EH (cell line): Measurements from ENCODE around the gene CPXM1.
"Not testable (repeated sequence)": the region's sequence is repeated elsewhere in the genome, so short reads cannot be mapped to it uniquely, and the experiment has no call there.

ENCODE experiments used
- DNase-seq: peaks from one replicate; pipeline ENCODE4 v3.0.0-alpha.2; 2015; ENCODE audit warnings: low read depth

Gene CPXM1

DNA sequence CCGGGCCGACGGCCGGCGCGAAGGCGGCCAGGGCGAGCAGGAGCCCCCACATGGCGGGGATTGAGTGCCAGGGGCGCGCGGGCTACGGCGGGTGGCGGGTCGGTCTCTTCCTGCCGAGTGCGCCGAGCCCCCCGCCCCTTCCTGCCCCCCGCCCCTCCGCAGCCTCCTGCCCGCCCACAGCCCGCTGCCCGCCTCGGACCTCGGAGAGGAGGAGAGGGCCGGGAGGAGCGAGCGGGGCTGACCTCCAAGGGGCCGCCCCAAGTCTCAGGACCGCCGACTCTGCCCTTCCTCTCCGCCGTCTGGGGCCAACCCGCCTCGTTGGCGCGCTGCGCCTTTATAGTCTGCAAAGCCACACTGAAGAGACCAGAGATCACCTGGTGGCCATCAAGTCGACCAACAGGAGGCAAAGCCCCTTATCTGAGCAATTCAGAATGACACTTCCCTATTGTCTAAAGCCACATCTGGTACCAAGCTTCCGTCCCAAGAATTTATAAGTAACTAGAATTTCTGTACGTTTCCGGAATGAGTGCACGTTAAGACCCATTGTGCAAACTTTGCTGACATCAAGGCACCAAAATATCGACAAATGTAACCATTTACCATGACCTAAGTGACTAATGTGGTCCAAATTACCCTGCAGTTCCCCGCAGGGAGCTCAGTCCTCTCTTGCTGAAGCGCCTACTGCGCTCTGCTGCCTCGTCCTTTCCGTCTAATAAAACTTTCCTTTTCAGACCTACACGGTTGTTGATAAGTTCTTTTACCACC lies at the start of gene CPXM1:
Gene CPXM1, minus strand, starts transcription at position 107 of the 765 bp plus-strand sequence. Its CDS starts 55 bp downstream, at position 52.
- DNase-seq, result no peak

DNA sequence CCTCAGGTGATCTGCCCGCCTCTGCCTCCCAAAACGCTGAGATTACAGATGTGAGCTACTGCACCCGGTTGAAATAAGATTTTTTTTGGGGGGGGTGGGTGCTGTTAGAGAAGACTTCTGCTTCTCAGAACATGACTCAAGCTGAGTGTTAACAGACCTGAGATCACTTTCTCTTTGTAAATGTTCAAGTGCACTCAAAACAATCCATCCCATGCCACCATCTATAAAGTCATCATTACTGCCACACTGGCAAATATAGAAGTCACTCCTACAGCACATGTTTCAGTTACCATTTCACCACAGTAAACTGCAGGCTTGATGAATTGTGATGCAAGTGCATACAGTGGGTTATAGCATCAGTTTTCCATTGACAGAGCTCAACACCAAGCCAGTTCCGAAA lies 49.1 kb upstream of the CPXM1 start:
- no peak for DNase-seq

DNA sequence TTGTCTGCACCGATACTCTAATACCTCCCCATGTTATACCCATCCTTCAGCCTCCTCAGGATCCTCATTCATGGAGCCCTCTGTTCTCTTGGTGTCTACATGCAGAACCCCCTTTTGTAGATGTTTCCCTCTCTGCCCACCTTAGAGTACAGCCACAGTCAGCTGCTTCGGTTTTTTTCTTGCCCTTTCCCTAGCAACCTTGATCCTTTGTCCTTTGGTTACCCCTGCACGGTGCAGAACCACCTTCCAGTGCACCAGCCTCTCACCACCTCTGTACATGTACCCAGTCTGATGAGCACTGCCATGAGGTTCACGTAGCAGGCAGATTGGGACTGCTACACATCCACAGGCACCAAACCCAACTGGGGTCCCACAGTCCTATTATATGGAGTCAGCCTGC lies 47.4 kb upstream of the CPXM1 start:
- DNase-seq, result no peak

DNA sequence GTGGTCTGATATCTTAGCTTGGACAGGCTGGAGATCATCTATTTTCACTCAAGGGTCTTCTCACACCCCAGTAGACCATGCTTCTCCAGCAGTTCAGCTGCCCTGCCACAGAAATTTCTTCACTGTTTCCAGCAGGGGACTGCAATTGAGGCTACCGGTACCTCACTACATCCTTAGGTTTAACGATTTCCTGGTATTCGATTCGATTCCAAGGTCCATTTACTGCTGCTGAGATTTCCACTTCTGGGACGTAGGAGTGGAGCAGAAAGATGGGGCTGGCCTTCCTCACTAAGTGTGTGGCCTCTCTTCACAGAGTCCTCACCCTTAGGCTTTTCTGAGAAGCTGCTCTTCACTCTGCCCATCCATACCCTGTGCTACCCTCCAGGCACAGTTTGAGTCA lies 46.3 kb upstream of the CPXM1 start:
- no peak for DNase-seq

GRCh38 chr20:2845607-2846006 lies 45.2 kb upstream of the CPXM1 start:
- no peak for DNase-seq

- peak; percentile 84 for DNase-seq
These were observed 40.6 kb upstream of the CPXM1 start for GRCh38 chr20:2840967-2841531.

DNA sequence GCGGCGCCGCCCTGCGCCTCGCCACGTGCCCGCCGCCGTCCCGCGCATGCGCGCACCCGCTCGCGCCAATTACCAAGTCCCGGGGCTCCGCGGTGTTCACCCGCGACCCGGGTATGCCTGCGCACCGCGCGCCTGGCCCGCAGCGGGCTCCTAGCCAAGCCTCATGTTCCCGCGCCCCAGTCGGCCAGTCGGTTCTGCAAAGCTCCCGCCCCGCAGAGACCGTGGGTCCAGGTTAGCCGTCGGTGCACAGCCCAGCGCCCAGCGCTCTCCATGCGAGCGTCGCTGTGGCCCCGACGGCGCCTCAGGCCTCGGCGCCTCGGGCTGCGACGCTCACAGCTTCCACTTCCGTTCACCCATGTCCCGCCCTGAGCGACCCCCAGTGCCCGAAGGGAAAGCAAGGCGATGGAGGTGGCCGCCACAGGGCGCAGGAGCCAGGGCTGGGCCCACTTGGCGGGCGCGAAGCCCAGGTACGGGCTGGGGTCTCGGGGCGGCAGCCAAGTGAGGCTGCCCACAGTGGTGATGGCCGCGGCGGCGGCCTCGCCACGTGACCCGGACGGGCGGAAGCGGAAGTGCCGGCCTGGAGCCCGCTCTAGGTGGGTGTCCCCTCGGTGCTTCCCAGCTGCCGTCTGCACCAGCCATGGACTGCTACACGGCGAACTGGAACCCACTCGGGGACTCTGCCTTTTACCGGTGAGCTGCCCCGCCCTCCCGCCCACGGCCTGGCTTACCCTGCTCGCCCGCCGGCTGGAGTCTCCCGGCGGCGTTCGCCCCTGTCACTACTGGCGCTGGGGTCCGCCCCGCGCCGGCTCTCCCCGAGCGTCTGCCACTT lies 39.9 kb upstream of the CPXM1 start, which contains the start of the genes PCED1A and VPS16:
Gene PCED1A, minus strand, starts transcription at position 518 of the 829 bp plus-strand sequence. CDS start 743 bp downstream, outside the sequence.
Gene VPS16, plus strand, starts transcription at position 608 of the 829 bp plus-strand sequence. Its CDS starts 30 bp downstream, at position 638.
- DNase-seq, result peak; percentile 87

GRCh38 chr20:2839732-2840137 lies 39.3 kb upstream of the CPXM1 start:
- DNase-seq, result no peak

GRCh38 chr20:2838847-2839671 lies 38.6 kb upstream of the CPXM1 start:
- DNase-seq, result no peak

DNA sequence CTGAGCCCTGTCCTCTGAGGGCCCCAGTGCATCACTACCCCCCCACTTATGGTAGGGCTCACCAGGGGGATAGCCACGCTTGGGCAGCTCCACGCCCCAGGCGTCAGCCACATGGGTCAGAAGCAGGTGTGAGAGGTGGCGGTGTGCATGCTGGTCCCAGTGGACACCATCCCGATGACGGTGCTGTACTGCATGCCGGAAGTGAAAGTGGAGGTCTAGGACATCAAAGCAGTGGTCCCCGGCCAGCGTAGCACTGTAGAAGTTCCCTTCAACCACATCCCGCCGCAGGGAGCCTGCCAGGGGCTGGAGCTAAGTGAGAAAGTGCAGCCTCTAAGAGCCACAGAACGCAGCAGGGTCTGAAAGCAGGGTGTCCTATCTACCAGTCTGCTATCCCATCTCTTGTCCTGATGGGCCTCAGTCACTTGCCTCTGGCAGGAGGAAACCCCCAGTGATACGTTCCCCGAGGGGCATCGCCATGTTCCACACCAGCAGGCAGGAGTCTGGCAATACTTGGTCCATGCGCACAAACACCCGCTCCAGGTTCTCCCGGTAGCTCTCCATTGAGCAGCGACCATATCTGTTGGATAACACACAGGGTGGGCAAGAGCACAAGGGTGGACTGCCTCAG lies 37.9 kb upstream of the CPXM1 start:
- DNase-seq, result no peak

DNA sequence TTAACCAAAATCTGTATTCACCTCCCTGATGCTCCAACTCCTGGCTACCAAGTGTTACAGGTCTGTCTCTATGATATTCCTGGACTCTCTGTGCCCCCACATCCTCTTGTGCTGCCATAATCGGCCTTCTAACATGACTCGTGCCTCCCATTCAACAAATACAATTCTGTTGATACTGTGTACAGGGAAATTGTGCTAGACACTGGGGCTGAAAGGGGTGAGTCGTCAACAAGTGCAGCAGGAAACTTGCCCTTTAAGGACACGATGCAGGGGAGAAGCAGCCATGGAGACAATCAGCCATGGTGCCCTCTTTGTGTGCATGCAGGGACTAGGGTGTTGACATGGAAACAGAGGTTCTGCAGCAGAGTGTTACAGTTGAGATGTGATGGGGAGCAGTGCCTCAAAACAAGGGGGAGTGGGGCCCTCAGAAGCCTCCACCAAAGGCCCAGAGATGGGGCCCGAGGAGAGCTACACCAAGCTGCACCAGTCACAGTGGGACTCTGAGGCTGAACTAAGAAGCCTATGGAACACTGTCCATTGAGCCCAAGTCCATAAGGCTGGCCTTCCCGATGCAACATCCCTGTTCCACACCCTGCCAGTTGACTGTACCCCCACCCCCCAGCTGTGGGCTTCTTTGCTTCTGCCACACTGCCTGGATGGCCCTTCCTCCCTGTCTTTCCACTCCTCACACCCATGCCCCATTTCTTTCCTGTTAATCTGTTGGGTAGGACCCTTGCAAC lies 37.0 kb upstream of the CPXM1 start:
- peak; percentile 23 for DNase-seq

DNA sequence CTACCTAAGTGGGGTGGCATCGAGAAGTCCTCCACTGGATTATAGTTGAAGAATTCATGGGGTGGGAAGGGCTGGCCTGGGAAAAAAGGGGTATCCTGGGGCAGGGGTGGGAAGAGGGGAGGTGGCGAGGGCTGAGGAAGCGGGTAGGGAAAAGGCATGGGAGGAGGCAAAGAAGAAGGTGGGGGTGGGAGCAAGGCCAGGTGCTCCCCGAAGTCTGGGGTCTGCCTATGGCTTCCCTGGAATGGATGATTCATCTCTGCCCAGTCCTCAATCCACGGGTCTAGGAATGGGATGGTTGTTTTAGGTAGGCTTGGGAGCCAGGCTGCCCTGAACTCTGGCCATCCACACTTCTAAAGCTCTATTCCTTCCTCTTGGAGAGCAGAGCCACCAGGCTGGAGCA lies 35.6 kb upstream of the CPXM1 start:
- no peak for DNase-seq

GRCh38 chr20:2835331-2835796 lies 34.9 kb upstream of the CPXM1 start:
- no peak for DNase-seq

GRCh38 chr20:2834401-2835110 lies 34.1 kb upstream of the CPXM1 start:
- no peak for DNase-seq

DNA sequence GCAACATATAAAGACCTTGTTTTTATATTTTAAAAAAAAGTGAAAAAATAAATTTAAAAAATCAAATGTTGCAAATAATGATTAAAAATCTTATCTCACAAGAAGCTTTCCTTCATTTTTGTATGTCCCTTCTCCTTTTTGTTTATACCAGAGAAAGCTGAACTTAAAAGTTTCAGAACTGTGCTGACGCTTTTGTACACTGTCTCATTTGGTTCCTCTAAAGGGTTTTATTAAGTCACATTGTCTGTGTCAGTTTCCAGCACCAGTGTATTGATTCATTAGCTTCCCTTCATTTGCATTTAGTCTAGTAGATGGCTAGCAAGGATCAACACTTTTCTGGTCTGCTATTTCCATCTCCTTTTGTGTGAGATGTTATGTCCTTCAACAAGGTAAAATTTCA lies 33.3 kb upstream of the CPXM1 start:
- no peak for DNase-seq

- DNase-seq, result not testable (repeated sequence)
These were observed 30.8 kb upstream of the CPXM1 start for GRCh38 chr20:2831206-2831605.

GRCh38 chr20:2829376-2829775 lies 28.9 kb upstream of the CPXM1 start:
- DNase-seq, result no peak

DNA sequence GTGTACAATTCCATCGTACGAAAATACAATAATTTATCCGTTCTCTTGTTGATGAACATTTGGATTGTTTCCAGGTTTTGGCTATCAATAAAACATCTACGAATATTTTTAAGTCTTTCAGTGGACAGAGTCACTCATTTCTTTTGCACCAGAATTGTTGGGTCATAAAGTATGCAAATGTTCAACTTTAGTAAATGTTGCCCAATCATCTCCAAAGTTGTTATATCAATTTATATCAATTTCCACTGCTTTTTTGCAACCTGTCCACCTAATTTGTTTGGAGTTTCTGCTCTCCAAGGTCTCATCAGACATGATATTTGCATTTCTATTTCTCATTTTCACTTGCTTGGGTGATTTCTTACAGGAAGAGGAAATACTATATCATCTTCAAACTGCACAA lies 26.2 kb upstream of the CPXM1 start:
- no peak for DNase-seq

DNA sequence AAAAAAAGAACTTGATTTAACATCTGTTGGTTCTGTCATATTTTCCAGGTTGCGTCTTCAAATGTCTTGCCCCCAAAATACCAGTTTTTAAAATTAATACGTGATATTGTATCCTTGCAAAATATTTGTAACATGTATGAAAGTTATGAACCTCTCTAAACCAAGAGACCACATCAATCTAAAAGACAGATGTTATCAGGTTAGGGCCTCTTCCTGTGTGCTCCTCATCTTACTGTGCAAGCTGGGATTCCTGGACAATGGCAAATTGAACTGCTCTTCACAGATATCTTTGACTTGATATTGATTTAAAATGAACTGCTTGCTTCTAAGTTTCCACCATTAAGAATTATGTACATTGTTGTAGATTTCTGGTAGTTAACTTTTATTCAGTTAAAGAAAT lies 25.3 kb upstream of the CPXM1 start:
- no peak for DNase-seq

GRCh38 chr20:2822073-2822472 lies 21.6 kb upstream of the CPXM1 start:
- peak; percentile 44 for DNase-seq
